ENCODE measurements around the gene ZNRF2. TPM values are rescaled to one million over a fixed set of nuclear protein-coding genes. Genes with fewer than 3 reads are reported as not detected.

Gene ZNRF2
- total and polyA plus RNA-seq, 9 donors: 7.2 to 12.1 (median 9.6) TPM

DNA sequence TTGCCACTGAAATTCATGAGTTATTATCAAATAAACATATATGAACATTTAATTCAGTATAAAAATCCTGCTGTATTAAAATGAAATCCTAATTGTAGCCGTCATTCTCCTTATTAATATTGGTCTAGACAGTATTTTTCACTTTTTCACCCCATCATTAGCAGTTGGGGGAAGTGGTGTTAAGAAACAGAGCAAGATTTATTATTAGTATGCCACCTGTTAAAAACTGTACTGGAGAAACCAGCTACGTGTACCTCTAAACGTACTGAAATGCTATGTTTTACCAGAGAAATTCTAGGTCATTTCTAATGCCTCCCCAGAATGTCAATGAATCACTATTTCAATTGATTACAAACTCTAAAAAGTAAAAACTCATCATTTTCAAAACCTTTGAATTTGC, 9.8 kb upstream of the ZNRF2 start:
- no peak for DNase-seq
- Histone ChIP-seq H3K27me3 (ENCODE audit: control insufficient read depth, insufficient read depth, low read length) (no peaks in the 10 kb centered on the region), H3K36me3 (ENCODE audit: control insufficient read depth, insufficient read depth, low read length) (no peaks in the 10 kb centered on the region), H3K4me1 (ENCODE audit: control insufficient read depth, insufficient read depth, low read length) (peaks cover 25% of the 10 kb centered on the region), H3K4me3 (ENCODE audit: low read length) (no peak overlapping the region), H3K9me3 (replicated peaks; ENCODE audit: control insufficient read depth, low read depth, low read length) (no peaks in the 10 kb centered on the region), H3K27ac (ENCODE audit: low read length) (no peak overlapping the region)
- WGBS (ENCODE audit: insufficient coverage): no CpG with 5 or more reads among the region's 3 CpGs

- H3K4me1 ChIP-seq (ENCODE audit: control insufficient read depth, insufficient read depth, low read length): peaks cover 25% of the 10 kb centered on the region
- H3K36me3 ChIP-seq (ENCODE audit: control insufficient read depth, insufficient read depth, low read length): no peaks in the 10 kb centered on the region
- H3K27me3 ChIP-seq (ENCODE audit: control insufficient read depth, insufficient read depth, low read length): no peaks in the 10 kb centered on the region
- H3K4me3 ChIP-seq (ENCODE audit: low read length): no peak overlapping the region
- H3K9me3 ChIP-seq (replicated peaks; ENCODE audit: control insufficient read depth, low read depth, low read length): no peaks in the 10 kb centered on the region
- peak; percentile 64 for DNase-seq
- WGBS (ENCODE audit: insufficient coverage): 73% methylated on average over 9 of the region's 9 CpGs
- no peak overlapping the region for H3K27ac ChIP-seq (ENCODE audit: low read length)
These were observed 8.0 kb upstream of the ZNRF2 start for GRCh38 chr7:30276203-30276900.

DNA sequence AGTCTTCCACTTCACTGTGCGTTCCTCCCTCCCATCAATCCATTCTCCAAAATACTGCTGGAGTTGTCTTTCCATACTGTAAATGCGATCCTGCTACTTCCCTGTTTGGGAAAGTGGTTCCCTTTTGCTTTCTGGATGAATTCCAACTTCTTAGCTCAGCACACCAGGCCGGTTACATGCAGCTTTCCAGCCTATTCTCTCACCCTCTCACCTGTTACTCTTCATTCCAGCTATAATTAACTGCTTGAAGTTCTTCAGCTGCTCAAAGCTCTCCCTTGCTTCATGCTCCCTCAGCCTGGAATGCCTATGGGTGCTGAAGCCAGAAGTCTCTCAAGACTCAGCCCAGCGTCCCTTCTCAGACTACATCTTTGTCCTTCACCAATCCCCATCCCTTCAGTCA, 6.0 kb upstream of the ZNRF2 start:
- Histone ChIP-seq H3K36me3 (ENCODE audit: control insufficient read depth, insufficient read depth, low read length) (no peaks in the 10 kb centered on the region), H3K27me3 (ENCODE audit: control insufficient read depth, insufficient read depth, low read length) (no peaks in the 10 kb centered on the region), H3K4me3 (ENCODE audit: low read length) (no peak overlapping the region), H3K27ac (ENCODE audit: low read length) (peak overlapping the region; percentile 77), H3K4me1 (ENCODE audit: control insufficient read depth, insufficient read depth, low read length) (peaks cover 25% of the 10 kb centered on the region), H3K9me3 (replicated peaks; ENCODE audit: control insufficient read depth, low read depth, low read length) (no peaks in the 10 kb centered on the region)
- WGBS (ENCODE audit: insufficient coverage): 57% methylated on average over 4 of the region's 4 CpGs
- DNase-seq: peak; percentile 84

DNA sequence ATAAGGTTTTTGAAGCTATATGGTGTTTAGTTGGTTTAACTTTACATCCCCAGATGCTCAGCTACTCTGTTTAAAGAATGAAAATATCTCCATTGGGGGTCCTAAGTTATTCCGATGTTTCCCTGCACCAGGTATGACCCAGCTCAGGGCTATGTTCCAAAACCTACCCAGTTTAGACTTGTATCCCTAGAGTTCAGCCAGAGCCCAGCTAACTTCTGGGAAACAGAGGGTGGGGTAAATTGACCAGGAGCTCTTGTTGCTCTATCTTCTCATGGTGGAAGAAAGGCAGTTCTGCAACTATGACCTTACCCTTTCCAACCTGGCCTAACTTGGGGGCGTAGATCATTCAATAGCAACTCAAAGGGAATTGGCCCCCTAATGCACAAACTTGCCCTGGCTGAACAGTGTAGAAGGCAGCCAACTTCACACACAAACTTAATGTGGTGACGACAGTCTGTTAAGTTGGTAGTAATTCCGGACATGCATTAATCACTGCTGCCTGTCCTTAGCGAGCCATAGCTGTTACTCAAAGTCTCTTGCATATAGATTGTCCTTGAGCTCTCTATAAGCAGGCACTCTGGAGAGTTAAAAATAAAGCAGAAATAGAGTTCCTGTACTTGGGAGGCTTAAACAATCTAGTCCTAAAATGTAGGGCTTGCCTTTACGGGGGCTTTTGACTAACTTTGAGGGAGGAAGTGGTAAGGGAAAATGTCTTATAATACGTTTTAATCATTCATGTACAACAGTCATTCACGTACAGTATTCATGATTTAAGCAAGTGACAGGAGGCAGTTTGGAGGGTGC, 5.3 kb upstream of the ZNRF2 start:
- no peak overlapping the region for H3K4me3 ChIP-seq (ENCODE audit: low read length)
- no peaks in the 10 kb centered on the region for H3K36me3 ChIP-seq (ENCODE audit: control insufficient read depth, insufficient read depth, low read length)
- H3K9me3 ChIP-seq (replicated peaks; ENCODE audit: control insufficient read depth, low read depth, low read length): no peaks in the 10 kb centered on the region
- no peak for DNase-seq
- peaks cover 29% of the 10 kb centered on the region for H3K4me1 ChIP-seq (ENCODE audit: control insufficient read depth, insufficient read depth, low read length)
- no peaks in the 10 kb centered on the region for H3K27me3 ChIP-seq (ENCODE audit: control insufficient read depth, insufficient read depth, low read length)
- peak overlapping the region; percentile 77 for H3K27ac ChIP-seq (ENCODE audit: low read length)
- no CpG with 5 or more reads among the region's 8 CpGs for whole genome bisulfite sequencing (ENCODE audit: insufficient coverage)

DNA sequence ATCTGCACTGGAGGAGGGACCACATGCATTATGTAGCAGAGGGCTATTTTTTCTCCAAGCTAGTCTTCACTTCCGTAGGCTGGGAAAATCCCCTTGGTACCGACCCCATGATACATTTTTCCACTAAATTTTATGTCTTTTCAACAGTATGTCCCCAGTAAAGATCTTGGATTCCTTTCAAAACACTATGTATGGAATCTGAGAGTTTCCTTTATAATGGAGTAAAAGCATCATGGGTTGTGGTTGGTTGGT, 4.8 kb upstream of the ZNRF2 start:
- no peaks in the 10 kb centered on the region for H3K36me3 ChIP-seq (ENCODE audit: control insufficient read depth, insufficient read depth, low read length)
- no CpG with 5 or more reads among the region's 2 CpGs for WGBS (ENCODE audit: insufficient coverage)
- H3K27ac ChIP-seq (ENCODE audit: low read length): peak overlapping the region; percentile 77
- no peaks in the 10 kb centered on the region for H3K27me3 ChIP-seq (ENCODE audit: control insufficient read depth, insufficient read depth, low read length)
- H3K4me3 ChIP-seq (ENCODE audit: low read length): no peak overlapping the region
- H3K4me1 ChIP-seq (ENCODE audit: control insufficient read depth, insufficient read depth, low read length): peaks cover 29% of the 10 kb centered on the region
- DNase-seq: no peak
- no peaks in the 10 kb centered on the region for H3K9me3 ChIP-seq (replicated peaks; ENCODE audit: control insufficient read depth, low read depth, low read length)

DNA sequence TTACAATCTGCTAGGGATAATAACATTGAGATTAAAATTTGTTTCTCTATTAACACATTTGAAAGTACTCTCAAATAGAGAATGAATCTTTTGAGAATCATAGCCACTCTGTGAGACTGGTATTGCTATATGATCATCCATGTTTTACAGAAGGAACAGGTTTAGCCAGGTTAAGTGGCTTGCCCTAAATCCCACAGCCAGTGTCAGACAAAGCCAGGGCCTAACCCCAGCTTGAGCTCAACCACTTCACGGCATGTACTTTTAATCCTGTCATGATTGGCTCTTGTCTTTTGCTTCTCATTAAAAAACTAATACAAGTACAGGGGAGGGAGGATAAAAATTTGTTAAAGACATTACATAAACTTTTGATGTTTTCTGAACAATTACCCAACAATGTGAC, 3.8 kb upstream of the ZNRF2 start:
- no peaks in the 10 kb centered on the region for H3K36me3 ChIP-seq (ENCODE audit: control insufficient read depth, insufficient read depth, low read length)
- DNase-seq: no peak
- no CpG with 5 or more reads among the region's 1 CpG for WGBS (ENCODE audit: insufficient coverage)
- no peaks in the 10 kb centered on the region for H3K27me3 ChIP-seq (ENCODE audit: control insufficient read depth, insufficient read depth, low read length)
- no peaks in the 10 kb centered on the region for H3K9me3 ChIP-seq (replicated peaks; ENCODE audit: control insufficient read depth, low read depth, low read length)
- H3K27ac ChIP-seq (ENCODE audit: low read length): no peak overlapping the region
- H3K4me1 ChIP-seq (ENCODE audit: control insufficient read depth, insufficient read depth, low read length): peaks cover 29% of the 10 kb centered on the region
- no peak overlapping the region for H3K4me3 ChIP-seq (ENCODE audit: low read length)

DNA sequence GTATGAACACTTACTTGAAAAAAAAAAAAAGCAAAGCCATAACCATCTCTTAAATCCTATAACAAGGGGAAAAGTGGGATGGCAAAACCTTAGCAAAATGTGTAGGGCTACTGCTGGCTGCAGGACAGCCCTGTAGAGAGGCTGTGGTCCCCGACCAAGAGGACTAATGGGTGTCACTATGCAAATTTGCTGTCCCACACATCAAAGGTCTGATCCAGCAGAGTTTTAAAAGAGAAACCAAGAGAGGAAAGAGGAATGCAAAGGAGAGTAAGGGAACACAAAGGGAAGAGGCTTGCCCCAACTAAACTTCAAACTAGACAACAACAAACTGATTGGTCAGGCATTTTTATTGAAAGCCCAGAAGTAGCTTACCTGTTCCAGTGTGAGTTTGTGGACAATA, 3.1 kb upstream of the ZNRF2 start:
- no peak overlapping the region for H3K4me3 ChIP-seq (ENCODE audit: low read length)
- H3K9me3 ChIP-seq (replicated peaks; ENCODE audit: control insufficient read depth, low read depth, low read length): no peaks in the 10 kb centered on the region
- H3K27me3 ChIP-seq (ENCODE audit: control insufficient read depth, insufficient read depth, low read length): no peaks in the 10 kb centered on the region
- no peak for DNase-seq
- H3K27ac ChIP-seq (ENCODE audit: low read length): no peak overlapping the region
- H3K4me1 ChIP-seq (ENCODE audit: control insufficient read depth, insufficient read depth, low read length): peaks cover 29% of the 10 kb centered on the region
- H3K36me3 ChIP-seq (ENCODE audit: control insufficient read depth, insufficient read depth, low read length): no peaks in the 10 kb centered on the region
- WGBS (ENCODE audit: insufficient coverage): 25% methylated on average over 1 of the region's 1 CpG

DNA sequence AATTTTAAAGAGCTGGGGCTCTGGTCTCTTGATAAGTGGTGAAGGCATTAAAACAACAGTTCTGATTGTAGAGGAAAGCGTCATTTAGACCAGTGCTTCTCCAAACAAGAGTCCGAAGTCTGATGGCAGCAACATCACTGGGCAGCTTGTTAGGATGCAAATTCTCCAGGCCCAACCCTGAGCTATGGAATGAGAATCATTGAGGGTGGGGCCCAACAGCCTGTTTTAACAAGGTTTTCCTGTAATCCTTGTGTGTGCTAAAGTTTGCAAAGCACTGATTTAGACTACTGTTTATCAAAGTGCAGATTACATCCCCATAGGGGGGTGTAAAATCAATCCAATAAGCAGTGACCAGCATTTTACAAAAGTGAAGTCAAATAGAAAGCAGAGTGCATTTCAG, 2.6 kb upstream of the ZNRF2 start:
- peaks cover 27% of the 10 kb centered on the region for H3K4me1 ChIP-seq (ENCODE audit: control insufficient read depth, insufficient read depth, low read length)

DNA sequence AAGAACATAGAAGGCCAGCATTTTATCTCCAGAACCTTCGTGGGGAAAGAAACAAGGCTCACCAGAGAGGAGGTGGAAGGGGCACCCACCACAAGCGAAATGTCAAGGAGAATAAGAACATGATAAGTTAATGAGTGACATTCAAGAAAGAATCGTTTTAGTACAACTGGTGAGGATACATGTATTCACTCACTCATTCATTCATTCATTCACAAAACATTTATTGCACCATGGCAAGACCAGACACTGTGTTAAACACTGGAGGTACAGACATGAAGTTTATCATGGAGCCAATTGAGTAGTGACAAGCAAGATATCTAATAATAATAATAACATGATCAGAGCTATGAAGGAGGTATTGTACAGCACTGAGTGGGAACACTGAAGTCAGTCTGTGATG, 1.7 kb upstream of the ZNRF2 start:
- Histone ChIP-seq H3K4me3 (ENCODE audit: low read length) (no peak overlapping the region), H3K4me1 (ENCODE audit: control insufficient read depth, insufficient read depth, low read length) (peaks cover 21% of the 10 kb centered on the region), H3K9me3 (replicated peaks; ENCODE audit: control insufficient read depth, low read depth, low read length) (no peaks in the 10 kb centered on the region), H3K27ac (ENCODE audit: low read length) (no peak overlapping the region), H3K36me3 (ENCODE audit: control insufficient read depth, insufficient read depth, low read length) (no peaks in the 10 kb centered on the region), H3K27me3 (ENCODE audit: control insufficient read depth, insufficient read depth, low read length) (no peaks in the 10 kb centered on the region)
- no peak for DNase-seq
- 67% methylated on average over 1 of the region's 3 CpGs for WGBS (ENCODE audit: insufficient coverage)

More for the DNA sequence above, 2.6 kb upstream of the ZNRF2 start:
- no peaks in the 10 kb centered on the region for H3K36me3 ChIP-seq (ENCODE audit: control insufficient read depth, insufficient read depth, low read length)
- H3K27me3 ChIP-seq (ENCODE audit: control insufficient read depth, insufficient read depth, low read length): no peaks in the 10 kb centered on the region
- no peak overlapping the region for H3K27ac ChIP-seq (ENCODE audit: low read length)
- no peak for DNase-seq
- no peaks in the 10 kb centered on the region for H3K9me3 ChIP-seq (replicated peaks; ENCODE audit: control insufficient read depth, low read depth, low read length)
- H3K4me3 ChIP-seq (ENCODE audit: low read length): no peak overlapping the region
- 77% methylated on average over 2 of the region's 2 CpGs for WGBS (ENCODE audit: insufficient coverage)

DNA sequence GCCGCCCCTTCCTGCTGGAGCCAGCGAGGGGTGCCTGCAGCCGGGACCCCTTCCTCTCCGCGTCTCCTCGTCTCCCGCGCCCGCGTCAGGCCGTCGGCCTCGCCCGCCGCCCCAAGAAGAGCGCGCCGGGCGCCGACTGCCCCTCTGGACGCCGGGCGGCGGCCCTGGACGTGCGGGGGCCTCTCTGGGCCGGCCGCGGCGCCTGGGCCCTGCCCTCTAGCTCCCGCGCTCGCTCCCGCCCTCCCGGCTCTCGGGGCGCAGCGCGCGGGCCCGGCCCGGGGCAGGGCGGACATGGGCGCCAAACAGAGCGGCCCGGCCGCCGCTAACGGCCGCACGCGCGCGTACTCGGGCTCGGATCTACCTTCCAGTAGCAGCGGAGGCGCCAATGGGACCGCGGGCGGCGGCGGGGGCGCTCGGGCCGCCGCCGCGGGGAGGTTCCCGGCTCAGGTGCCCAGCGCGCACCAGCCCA, 704 bp downstream of the ZNRF2 start:
- H3K27me3 ChIP-seq (ENCODE audit: control insufficient read depth, insufficient read depth, low read length): no peaks in the 10 kb centered on the region
- peak; percentile 67 for DNase-seq
- no peaks in the 10 kb centered on the region for H3K9me3 ChIP-seq (replicated peaks; ENCODE audit: control insufficient read depth, low read depth, low read length)
- peak overlapping the region; percentile 56 for H3K4me3 ChIP-seq (ENCODE audit: low read length)
- peaks cover 4% of the 10 kb centered on the region for H3K4me1 ChIP-seq (ENCODE audit: control insufficient read depth, insufficient read depth, low read length)
- under 1% methylated on average over 72 of the region's 72 CpGs for WGBS (ENCODE audit: insufficient coverage)
- H3K27ac ChIP-seq (ENCODE audit: low read length): peak overlapping the region; percentile 94
- no peaks in the 10 kb centered on the region for H3K36me3 ChIP-seq (ENCODE audit: control insufficient read depth, insufficient read depth, low read length)
